GM23248 (cell line): Measurements from ENCODE around the gene TENM4. TPM values are rescaled to one million over a fixed set of nuclear protein-coding genes. Genes with fewer than 3 reads are reported as not detected.

Experiments used
- DNase-seq: peaks from one replicate; pipeline ENCODE4 v3.0.0-alpha.2; 2015
- H2AFZ ChIP-seq: fragments of 200-600 bp; sonication (generic); 2 replicates; pipeline ENCODE4 v1.6.1; 2016; ENCODE audit warnings: antibody characterized with exemption
- H3F3A ChIP-seq: fragments of 200-600 bp; sonication (generic); 2 replicates; pipeline ENCODE4 v1.6.1; 2016; ENCODE audit warnings: mild to moderate bottlenecking, antibody characterized with exemption, mixed run types; ENCODE audit not compliant: insufficient read depth
- H3K27ac ChIP-seq: fragments of 200-600 bp; sonication (generic); 2 replicates; pipeline ENCODE4 v1.5.1; 2016; ENCODE audit warnings: mild to moderate bottlenecking
- H3K27me3 ChIP-seq: fragments of 200-600 bp; sonication (generic); replicated peaks from 2 replicates; pipeline ENCODE4 v1.6.1; 2016; ENCODE audit warnings: mild to moderate bottlenecking; ENCODE audit not compliant: insufficient read depth
- H3K36me3 ChIP-seq: fragments of 200-600 bp; sonication (generic); 2 replicates; pipeline ENCODE4 v1.6.1; 2016; ENCODE audit warnings: low read depth, mild to moderate bottlenecking
- H3K4me1 ChIP-seq: fragments of 200-600 bp; sonication (generic); 2 replicates; pipeline ENCODE4 v1.6.1; 2016; ENCODE audit warnings: mild to moderate bottlenecking; ENCODE audit not compliant: insufficient read depth
- H3K4me2 ChIP-seq: fragments of 200-600 bp; sonication (generic); one replicate; pipeline ENCODE4 v1.6.1; 2016; ENCODE audit warnings: mild to moderate bottlenecking; ENCODE audit not compliant: unreplicated experiment
- H3K4me3 ChIP-seq: fragments of 200-600 bp; sonication (generic); 2 replicates; pipeline ENCODE4 v1.5.1; 2016; ENCODE audit warnings: mild to moderate bottlenecking
- H3K79me2 ChIP-seq: fragments of 200-600 bp; sonication (generic); 2 replicates; pipeline ENCODE4 v1.6.1; 2016; ENCODE audit warnings: mild to moderate bottlenecking; ENCODE audit not compliant: insufficient read depth
- H3K9ac ChIP-seq: fragments of 200-600 bp; sonication (generic); 2 replicates; pipeline ENCODE4 v1.6.1; 2016; ENCODE audit warnings: mild to moderate bottlenecking
- H3K9me2 ChIP-seq: fragments of 200-600 bp; sonication (generic); 2 replicates; pipeline ENCODE4 v1.6.1; 2016; ENCODE audit warnings: mixed run types, mild to moderate bottlenecking, moderate library complexity; ENCODE audit not compliant: insufficient read depth
- H3K9me3 ChIP-seq: fragments of 200-600 bp; sonication (generic); one replicate; pipeline ENCODE4 v1.6.1; 2017; ENCODE audit warnings: low read depth
- H4K20me1 ChIP-seq: fragments of 200-600 bp; sonication (generic); 2 replicates; pipeline ENCODE4 v1.6.0; 2016; ENCODE audit not compliant: insufficient read depth
- EZH2 ChIP-seq: fragments of 200-600 bp; sonication (generic); IDR thresholded peaks from 2 replicates; pipeline ENCODE4 v1.6.1; 2018; ENCODE audit warnings: antibody characterized with exemption, mild to moderate bottlenecking; ENCODE audit not compliant: insufficient read depth, poor library complexity, severe bottlenecking
- EZH2phosphoT487 ChIP-seq: fragments of 200-600 bp; sonication (generic); IDR thresholded peaks from 2 replicates; pipeline ENCODE4 v1.6.1; 2018; ENCODE audit warnings: antibody characterized with exemption, moderate library complexity, mild to moderate bottlenecking, low read depth; ENCODE audit not compliant: insufficient read depth
- WGBS, 2 experiments: methylation state at CpG; one replicate each; pipeline ENCODE4 v1.1.6; 2015 to 2017; ENCODE audit warnings: low lambda C conversion rate in 2 of 2, low coverage in 1 of 2; ENCODE audit errors: missing lambda C conversion rate in 2 of 2; 5-methylcytosine and 5-hydroxymethylcytosine counted together
- in situ Hi-C: fragments of 300-500 bp; cut with MboI; formaldehyde crosslinking; loops from 2 replicates; pipeline ENCODE4 v1.15.0; 2020
- polyA plus RNA-seq: library from polyadenylated mRNA; unstranded; fragments of >200 nt; fragmentation: Nextera tagmentation; extraction: Ambion mirVana; gene quantifications from 2 replicates; pipeline ENCODE4 v1.2.1, GENCODE V29; 2016
- total RNA-seq: library from RNA; depleted of rRNA; stranded (reverse); fragments of >200 nt; shearing (Covaris generic); gene quantifications from 2 replicates; pipeline ENCODE4 v1.2.3, GENCODE V29; 2014

The TENM4 gene
- total and polyA plus RNA-seq, 2 experiments from 2014 or later: 0.11 to 0.48 TPM

DNA sequence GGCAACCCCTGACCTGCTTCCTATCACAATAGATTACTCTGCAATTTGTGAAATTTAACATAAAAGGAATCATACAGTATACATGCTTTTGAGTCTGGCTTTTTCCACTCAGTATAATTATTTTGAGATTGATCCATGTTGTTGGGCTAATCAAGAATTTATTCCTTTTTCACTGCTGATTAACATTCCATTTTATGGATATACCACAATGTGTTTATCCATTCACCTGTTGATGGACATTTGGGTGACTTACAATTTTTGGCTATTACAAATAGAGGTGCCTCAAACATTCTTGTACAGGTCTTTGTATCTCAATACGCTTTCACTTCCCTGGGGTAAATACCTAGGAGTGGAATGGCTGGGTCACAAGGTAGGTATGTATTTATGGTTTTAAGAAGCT lies 24.9 kb downstream of the TENM4 start:
- no peak overlapping the region for H3K27ac ChIP-seq
- no peaks in the 10 kb centered on the region for H3K27me3 ChIP-seq

DNA sequence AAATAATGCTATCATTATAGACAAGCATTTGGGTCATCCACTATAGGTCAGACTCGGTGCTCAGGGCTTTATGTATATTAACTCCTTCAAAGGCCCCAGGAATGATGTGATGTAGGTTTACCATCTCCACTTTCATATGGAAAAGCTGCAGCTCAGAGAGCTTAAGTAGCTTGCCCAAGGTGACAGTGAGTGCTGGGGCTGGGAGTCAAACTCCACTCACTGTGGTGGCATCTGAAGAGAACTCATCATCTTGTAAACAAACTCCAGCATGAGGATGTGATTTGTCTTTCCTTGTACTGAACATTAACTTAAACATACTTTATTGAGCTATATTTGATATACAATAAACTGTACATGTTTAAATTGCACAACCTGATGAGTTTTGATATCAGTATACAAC lies 25.4 kb downstream of the TENM4 start:
- Histone ChIP-seq H3K4me2 (peak overlapping the region; percentile 67), H2AFZ (no peak overlapping the region), H4K20me1 (no peaks in the 10 kb centered on the region), H3K4me3 (0 out of 2 replicates have a peak overlapping the region, but pooled peaks have one; percentile 46), H3K27ac (peak overlapping the region; percentile 77; the same call in 1 of the 2 replicates), H3K9me3 (no peaks in the 10 kb centered on the region), H3K27me3 (no peaks in the 10 kb centered on the region), H3F3A (peaks cover 29% of the 10 kb centered on the region), H3K9me2 (no peaks in the 10 kb centered on the region), H3K9ac (no peak overlapping the region), H3K79me2 (no peaks in the 10 kb centered on the region), H3K4me1 (peaks cover 35% of the 10 kb centered on the region), H3K36me3 (no peaks in the 10 kb centered on the region)
- WGBS, 2 experiments: 8 to 16% methylated on average over 1 of the region's 1 CpG
- DNase-seq: peak; percentile 39
- TF ChIP-seq EZH2 (no peak), EZH2phosphoT487 (no peak)
- in situ Hi-C loops: no loop called here

More for the DNA sequence above, 24.9 kb downstream of the TENM4 start:
- Histone ChIP-seq H3K79me2 (no peaks in the 10 kb centered on the region), H2AFZ (no peak overlapping the region), H3F3A (peaks cover 29% of the 10 kb centered on the region), H3K4me2 (no peak overlapping the region), H3K9me2 (no peaks in the 10 kb centered on the region), H3K36me3 (no peaks in the 10 kb centered on the region), H3K4me3 (no peak overlapping the region), H3K4me1 (peaks cover 35% of the 10 kb centered on the region), H4K20me1 (no peaks in the 10 kb centered on the region), H3K9me3 (no peaks in the 10 kb centered on the region), H3K9ac (no peak overlapping the region)
- in situ Hi-C loops: no loop called here
- DNase-seq: no peak
- TF ChIP-seq EZH2: no peak
- TF ChIP-seq EZH2phosphoT487: no peak
- WGBS, 2 experiments: 100% methylated on average over 1 of the region's 1 CpG

DNA sequence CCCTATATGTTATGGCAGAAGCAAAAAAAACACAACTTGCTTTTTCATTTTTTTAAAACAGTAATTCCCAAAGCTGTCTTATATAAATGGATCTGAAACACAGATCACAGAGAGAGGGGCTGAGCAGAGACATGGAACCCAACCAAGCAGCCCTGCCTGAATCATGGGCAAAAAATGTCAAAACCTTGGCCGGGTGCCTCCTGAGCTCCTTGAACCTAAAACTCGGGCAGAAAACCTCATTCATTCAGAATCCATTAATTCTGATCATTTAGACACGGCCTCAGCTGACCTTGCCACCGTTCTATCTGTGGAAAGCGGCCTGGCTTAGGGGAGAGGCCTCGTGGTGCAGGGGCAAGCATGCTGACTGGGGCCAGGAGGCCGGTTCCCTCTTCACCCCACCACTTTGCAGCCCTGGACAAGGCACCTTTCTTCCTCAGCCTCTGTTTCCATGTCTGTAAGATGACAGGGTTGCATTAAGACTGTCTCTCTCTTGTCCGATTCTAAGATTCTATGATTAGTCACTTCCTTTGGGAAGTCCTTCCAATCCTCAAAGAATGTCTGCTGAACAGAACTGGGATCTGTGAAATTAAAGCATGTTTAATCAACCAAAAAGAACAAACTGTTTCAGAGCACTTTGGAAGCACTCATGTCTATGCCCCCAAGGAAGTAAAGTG lies 26.0 kb downstream of the TENM4 start:
- H4K20me1 ChIP-seq: no peaks in the 10 kb centered on the region
- peaks cover 29% of the 10 kb centered on the region for H3F3A ChIP-seq
- WGBS, 2 experiments: 0% methylated on average over 8 of the region's 8 CpGs
- H3K9ac ChIP-seq: no peak overlapping the region
- no peaks in the 10 kb centered on the region for H3K27me3 ChIP-seq
- TF ChIP-seq EZH2: no peak
- TF ChIP-seq EZH2phosphoT487: no peak
- in situ Hi-C loops: no loop called here
- H3K27ac ChIP-seq: peak overlapping the region; percentile 77
- peak overlapping the region; percentile 67 for H3K4me2 ChIP-seq
- peak overlapping the region; percentile 46 for H3K4me3 ChIP-seq
- H3K4me1 ChIP-seq: peaks cover 35% of the 10 kb centered on the region
- H3K79me2 ChIP-seq: no peaks in the 10 kb centered on the region
- no peaks in the 10 kb centered on the region for H3K9me2 ChIP-seq
- no peaks in the 10 kb centered on the region for H3K36me3 ChIP-seq
- H3K9me3 ChIP-seq: no peaks in the 10 kb centered on the region
- peak; percentile 75 for DNase-seq
- peak overlapping the region; percentile 62 for H2AFZ ChIP-seq

- Histone ChIP-seq H3F3A (peaks cover 29% of the 10 kb centered on the region), H3K36me3 (no peaks in the 10 kb centered on the region), H2AFZ (0 out of 2 replicates have a peak overlapping the region, but pooled peaks have one; percentile 62), H3K27ac (peak overlapping the region; percentile 77; the same call in 1 of the 2 replicates), H3K9me3 (no peaks in the 10 kb centered on the region), H3K27me3 (no peaks in the 10 kb centered on the region), H3K9me2 (no peaks in the 10 kb centered on the region), H3K4me3 (no peak overlapping the region), H3K4me2 (peak overlapping the region; percentile 67), H4K20me1 (no peaks in the 10 kb centered on the region), H3K9ac (no peak overlapping the region), H3K4me1 (peaks cover 30% of the 10 kb centered on the region), H3K79me2 (no peaks in the 10 kb centered on the region)
- 72 to 78% methylated on average over 3 of the region's 3 CpGs for WGBS, 2 experiments
- in situ Hi-C loops: no loop called here
- TF ChIP-seq EZH2: no peak
- TF ChIP-seq EZH2phosphoT487: no peak
- DNase-seq: peak; percentile 3
These were observed 26.8 kb downstream of the TENM4 start for GRCh38 chr11:79414041-79414440.
